Mesodermal cell (in vitro differentiated cells): ENCODE measurements around the gene IL1R2.

Experiments
- H3K27ac ChIP-seq: 2 replicates; pipeline ENCODE4 v1.7.0; 2013; ENCODE audit warnings: mild to moderate bottlenecking, low read depth, low read length, moderate library complexity; ENCODE audit not compliant: severe bottlenecking
- H3K36me3 ChIP-seq: 2 replicates; pipeline ENCODE4 v1.7.1; 2013; ENCODE audit warnings: mild to moderate bottlenecking, low read length, moderate library complexity; ENCODE audit not compliant: control insufficient read depth, insufficient read depth
- H3K4me1 ChIP-seq: one replicate; pipeline ENCODE4 v1.7.1; 2013; ENCODE audit warnings: mild to moderate bottlenecking, low read length; ENCODE audit not compliant: insufficient read depth, control insufficient read depth, poor library complexity, severe bottlenecking
- H3K4me3 ChIP-seq: 2 replicates; pipeline ENCODE4 v1.7.0; 2013; ENCODE audit warnings: low read length, control low read depth, mild to moderate bottlenecking; ENCODE audit not compliant: insufficient read depth, poor library complexity, severe bottlenecking; ENCODE audit errors: extremely low read depth
- H3K9me3 ChIP-seq: 2 replicates; pipeline ENCODE4 v1.7.1; 2013; ENCODE audit warnings: mild to moderate bottlenecking, low read length, moderate library complexity; ENCODE audit not compliant: control insufficient read depth
- WGBS, 2 experiments: methylation state at CpG; one replicate each; pipeline ENCODE4 v1.1.5; 2013; ENCODE audit warnings: missing lambda C conversion rate in 2 of 2; ENCODE audit not compliant: insufficient coverage in 2 of 2; 5-methylcytosine and 5-hydroxymethylcytosine counted together

IL1R2 gene

DNA sequence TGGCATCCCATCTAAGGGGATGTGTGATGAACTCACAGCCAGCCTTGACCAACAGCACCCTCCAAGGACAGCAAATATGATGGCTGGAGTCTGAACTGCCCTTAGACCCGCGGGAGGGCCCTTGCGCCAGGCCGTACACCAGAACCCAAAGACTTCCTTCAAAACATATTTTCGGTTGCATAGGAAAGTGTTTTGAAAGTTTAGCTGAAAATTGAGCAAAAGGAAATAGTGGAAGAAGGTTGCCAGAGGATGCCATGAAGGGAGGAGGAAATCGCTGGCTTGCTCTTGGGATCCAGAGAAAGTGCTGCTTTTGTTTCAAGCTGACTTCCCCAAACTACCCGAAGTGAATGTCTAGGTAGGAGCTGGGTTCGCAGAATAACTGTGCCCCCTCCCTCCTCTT, 61.3 kb downstream of the IL1R2 start:
- Histone ChIP-seq H3K27ac (no peak overlapping the region), H3K36me3 (no peaks in the 10 kb centered on the region), H3K4me1 (peaks cover 5% of the 10 kb centered on the region), H3K9me3 (no peaks in the 10 kb centered on the region), H3K4me3 (no peak overlapping the region)
- WGBS, 2 experiments = 91 to 96% methylated on average over 1 to 5 of the region's 8 CpGs

- WGBS, 2 experiments = 90 to 98% methylated on average over 2 to 5 of the region's 5 CpGs
- Histone ChIP-seq H3K4me1 (peaks cover 5% of the 10 kb centered on the region), H3K4me3 (no peak overlapping the region), H3K27ac (no peak overlapping the region), H3K36me3 (no peaks in the 10 kb centered on the region), H3K9me3 (no peaks in the 10 kb centered on the region)
Measured at GRCh38 chr2:102055346-102055990, 63.7 kb downstream of the IL1R2 start.

DNA sequence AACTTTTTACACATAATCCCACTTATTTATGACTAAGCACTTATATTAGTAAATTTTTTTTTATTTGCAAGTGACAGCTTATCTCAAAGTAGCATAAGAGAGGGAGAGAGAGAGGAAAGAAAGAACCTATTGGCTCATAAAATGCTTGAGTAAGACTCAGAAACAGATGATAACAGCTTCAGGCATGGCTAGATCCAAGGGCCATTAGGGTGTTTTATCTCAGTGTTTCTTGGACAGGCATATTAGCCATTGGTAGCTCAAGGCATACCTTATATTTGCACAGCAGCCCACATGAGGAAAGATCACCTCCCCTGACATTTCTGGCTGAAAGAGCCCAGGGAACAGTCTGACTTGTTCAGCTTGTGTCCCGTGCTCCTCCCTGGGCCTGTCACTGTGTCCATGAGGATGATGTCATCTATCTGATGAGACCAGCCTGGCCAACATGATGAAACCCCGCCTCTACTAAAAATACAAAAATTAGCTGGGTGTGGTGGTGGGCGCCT, 64.4 kb downstream of the IL1R2 start:
- Histone ChIP-seq H3K4me1 (peaks cover 5% of the 10 kb centered on the region), H3K36me3 (no peaks in the 10 kb centered on the region), H3K4me3 (no peak overlapping the region), H3K27ac (no peak overlapping the region), H3K9me3 (no peaks in the 10 kb centered on the region)
- WGBS, 2 experiments = 80 to 94% methylated on average over 2 of the region's 3 CpGs

- peaks cover 10% of the 10 kb centered on the region for H3K4me1 ChIP-seq
- H3K9me3 ChIP-seq = no peaks in the 10 kb centered on the region
- WGBS, 2 experiments = 78 to 87% methylated on average over 9 to 11 of the region's 14 CpGs
- no peak overlapping the region for H3K27ac ChIP-seq
- no peak overlapping the region for H3K4me3 ChIP-seq
- no peaks in the 10 kb centered on the region for H3K36me3 ChIP-seq
Measured at GRCh38 chr2:102057502-102058292, 65.9 kb downstream of the IL1R2 start.

DNA sequence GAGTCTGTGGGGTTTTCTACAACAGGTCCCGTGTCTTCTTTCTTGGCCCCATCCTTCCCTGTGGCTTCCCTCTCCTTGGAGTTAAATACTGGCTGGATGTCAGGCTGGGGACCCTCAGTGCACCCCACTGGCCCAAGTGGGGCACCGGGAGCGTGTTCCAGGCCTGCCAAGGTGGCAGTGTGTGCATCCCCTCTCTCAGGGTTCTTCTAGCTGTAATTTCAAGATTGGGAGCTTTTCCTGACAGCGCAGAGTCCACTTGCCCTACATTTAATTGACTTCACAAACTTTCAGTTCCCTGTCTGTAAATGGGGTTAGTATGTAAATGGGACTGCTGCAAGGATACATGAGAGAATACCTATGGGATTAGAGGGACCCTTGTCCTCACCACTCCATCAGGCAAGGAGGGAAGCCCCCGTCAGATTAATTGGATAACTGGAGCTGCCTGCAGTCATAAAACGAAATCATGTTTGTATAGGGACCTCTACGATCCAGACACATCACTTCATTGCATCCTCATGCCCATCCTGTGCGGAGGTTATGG, 66.6 kb downstream of the IL1R2 start:
- H3K36me3 ChIP-seq = no peaks in the 10 kb centered on the region
- peaks cover 16% of the 10 kb centered on the region for H3K4me1 ChIP-seq
- WGBS, 2 experiments = 88 to 95% methylated on average over 3 to 5 of the region's 8 CpGs
- no peaks in the 10 kb centered on the region for H3K9me3 ChIP-seq
- no peak overlapping the region for H3K27ac ChIP-seq
- H3K4me3 ChIP-seq = no peak overlapping the region

GRCh38 chr2:102059151-102059550, 67.4 kb downstream of the IL1R2 start:
- no peaks in the 10 kb centered on the region for H3K36me3 ChIP-seq
- H3K27ac ChIP-seq = no peak overlapping the region
- no peak overlapping the region for H3K4me3 ChIP-seq
- WGBS, 2 experiments = 89% methylated on average over 1 of the region's 1 CpG; no CpG with 5 or more reads in 1 of the 2 experiments
- H3K9me3 ChIP-seq = no peaks in the 10 kb centered on the region
- peaks cover 24% of the 10 kb centered on the region for H3K4me1 ChIP-seq

GRCh38 chr2:102060047-102060446, 68.3 kb downstream of the IL1R2 start:
- Histone ChIP-seq H3K4me3 (no peak overlapping the region), H3K4me1 (peaks cover 26% of the 10 kb centered on the region), H3K27ac (no peak overlapping the region), H3K9me3 (no peaks in the 10 kb centered on the region), H3K36me3 (no peaks in the 10 kb centered on the region)
- WGBS, 2 experiments = 92 to 96% methylated on average over 2 to 3 of the region's 3 CpGs

- Histone ChIP-seq H3K9me3 (no peaks in the 10 kb centered on the region), H3K4me1 (peaks cover 33% of the 10 kb centered on the region), H3K4me3 (no peak overlapping the region), H3K27ac (no peak overlapping the region), H3K36me3 (no peaks in the 10 kb centered on the region)
- 93 to 100% methylated on average over 4 of the region's 4 CpGs for WGBS, 2 experiments
Measured at GRCh38 chr2:102060792-102061191, 69.0 kb downstream of the IL1R2 start.

DNA sequence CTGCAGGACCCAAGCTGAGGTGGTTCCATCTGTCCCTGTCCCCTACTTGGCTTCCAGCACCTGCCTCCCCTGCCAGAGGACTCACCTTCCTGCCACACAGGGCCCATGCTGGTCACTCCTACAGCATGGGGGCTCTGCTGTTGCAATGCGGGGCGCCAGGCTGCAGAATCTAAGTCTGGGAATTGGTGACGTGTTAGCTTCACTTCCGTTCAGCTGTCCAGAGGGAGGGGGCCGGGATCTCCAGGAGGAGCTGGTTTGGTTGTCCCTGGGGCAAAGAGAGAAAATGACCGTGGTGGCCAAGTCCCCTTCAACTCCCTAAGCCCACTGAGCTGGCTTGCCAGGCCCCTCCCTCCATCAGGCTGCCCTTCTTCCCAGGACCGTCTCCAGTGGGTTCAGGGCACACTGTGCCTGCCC, 69.5 kb downstream of the IL1R2 start:
- no peaks in the 10 kb centered on the region for H3K9me3 ChIP-seq
- 95 to 97% methylated on average over 3 to 6 of the region's 7 CpGs for WGBS, 2 experiments
- peaks cover 37% of the 10 kb centered on the region for H3K4me1 ChIP-seq
- no peak overlapping the region for H3K27ac ChIP-seq
- H3K4me3 ChIP-seq = no peak overlapping the region
- no peaks in the 10 kb centered on the region for H3K36me3 ChIP-seq

GRCh38 chr2:102061962-102062795, 70.4 kb downstream of the IL1R2 start:
- H3K36me3 ChIP-seq = no peaks in the 10 kb centered on the region
- H3K27ac ChIP-seq = peak overlapping the region; percentile 93
- H3K9me3 ChIP-seq = no peaks in the 10 kb centered on the region
- H3K4me1 ChIP-seq = peaks cover 37% of the 10 kb centered on the region
- 91 to 95% methylated on average over 6 of the region's 8 CpGs for WGBS, 2 experiments
- H3K4me3 ChIP-seq = no peak overlapping the region
